Tibial nerve (tissue), 4 donors: ENCODE results near the gene GAL3ST2. TPM values are rescaled to one million over a fixed set of nuclear protein-coding genes. Genes with fewer than 3 reads are reported as not detected.

Experiments used
- DNase-seq, 2 donors: peaks; one replicate each; pipeline ENCODE4 v3.0.0-alpha.2; 2019; ENCODE audit warnings: low spot score in 2 of 2
- H3K27ac ChIP-seq, 4 donors: fragments of 200-600 bp; sonication (generic) in 3 of 4; one replicate each; pipeline ENCODE4 v1.5.1; 2017 to 2019; ENCODE audit warnings: mild to moderate bottlenecking in 1 of 4
- H3K27me3 ChIP-seq, 2 donors: fragments of 200-600 bp; sonication (generic) in 1 of 2; one replicate each; pipeline versions ENCODE4 v1.5.1 to v1.6.0; 2017 to 2019
- H3K36me3 ChIP-seq, 3 donors: fragments of 200-600 bp; sonication (generic); one replicate each; pipeline ENCODE4 v1.5.1; 2018 to 2019
- H3K4me1 ChIP-seq, 4 donors: fragments of 200-600 bp; sonication (generic) in 3 of 4; one replicate each; pipeline ENCODE4 v1.5.1; 2017 to 2019
- H3K4me3 ChIP-seq, 4 donors: fragments of 200-600 bp; sonication (generic) in 3 of 4; one replicate each; pipeline ENCODE4 v1.5.1; 2017 to 2019; ENCODE audit warnings: mild to moderate bottlenecking in 1 of 4, moderate library complexity in 1 of 4
- H3K9me3 ChIP-seq, 4 donors: fragments of 200-600 bp; sonication (generic) in 3 of 4; one replicate each; pipeline ENCODE4 v1.5.1; 2017 to 2019
- CTCF ChIP-seq, 5 experiments: fragments of 200-600 bp in 3 of 5; fragments of 450-650 bp in 2 of 5; sonication (generic) in 3 of 5; IDR thresholded peaks; one replicate each; pipeline ENCODE4 v1.5.1; 2016 to 2019; ENCODE audit warnings: antibody characterized with exemption in 5 of 5, mild to moderate bottlenecking in 3 of 5, moderate library complexity in 2 of 5
- EP300 ChIP-seq, 2 donors: sonication (generic); formaldehyde crosslinking; IDR thresholded peaks; one replicate each; pipeline ENCODE4 v1.6.1; 2017; ENCODE audit warnings: antibody characterized with exemption in 2 of 2, mild to moderate bottlenecking in 1 of 2
- POLR2A ChIP-seq, 2 donors: fragments of 450-650 bp; IDR thresholded peaks; one replicate each; pipeline ENCODE4 v1.6.1; 2017; ENCODE audit warnings: antibody characterized with exemption in 2 of 2, mild to moderate bottlenecking in 2 of 2, moderate library complexity in 2 of 2
- WGBS, 2 donors: methylation state at CpG; one replicate each; pipeline ENCODE4 v1.1.5; 2018; 5-methylcytosine and 5-hydroxymethylcytosine counted together
- total RNA-seq, 4 donors: library from RNA; depleted of rRNA; stranded (reverse); fragments of >200 nt; gene quantifications; one replicate each; pipeline ENCODE4 v1.1.0, GENCODE V29; 2016

The GAL3ST2 gene
- total RNA-seq, 4 donors from 2014 or later: 0.21 to 3.9 (median 0.30) TPM; not detected in 1

DNA sequence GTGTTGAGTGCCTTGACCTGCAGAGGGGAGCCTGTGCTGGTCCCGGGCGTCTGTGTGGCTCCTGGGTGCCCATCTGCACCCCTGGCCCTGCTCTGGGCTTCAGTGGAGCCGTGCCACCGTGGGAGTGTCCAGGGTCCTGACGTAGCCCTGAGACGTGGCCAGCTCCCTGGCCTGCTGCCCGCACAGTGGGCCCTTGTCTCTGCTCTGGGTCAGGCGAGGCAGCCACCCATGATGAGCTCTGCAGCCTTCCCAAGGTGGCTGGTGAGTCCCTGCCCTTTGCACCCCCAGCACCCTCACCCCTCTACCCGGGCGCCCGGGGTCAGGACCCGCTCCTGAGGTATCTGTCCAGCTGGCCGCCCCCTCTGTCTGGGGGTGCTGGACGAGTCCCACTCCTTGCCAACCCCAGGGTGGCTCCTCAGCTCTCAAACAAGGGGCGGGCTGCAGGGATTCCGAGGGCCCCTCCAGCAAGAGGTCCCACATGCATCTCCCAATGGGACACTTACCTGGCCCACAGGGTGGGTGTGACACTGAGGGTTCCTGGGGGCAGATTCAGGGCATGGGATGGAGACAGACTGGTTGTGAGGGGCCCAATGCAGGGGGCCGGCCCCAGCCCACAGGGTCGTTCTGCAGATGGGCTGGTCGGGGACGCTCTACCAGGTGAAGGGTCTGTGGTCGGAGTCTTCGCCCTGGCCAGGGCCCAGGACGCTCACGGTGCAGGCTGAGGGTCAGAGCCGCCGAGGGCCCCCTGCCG is 34.8 kb downstream of the GAL3ST2 start:
- no peak for DNase-seq

DNA sequence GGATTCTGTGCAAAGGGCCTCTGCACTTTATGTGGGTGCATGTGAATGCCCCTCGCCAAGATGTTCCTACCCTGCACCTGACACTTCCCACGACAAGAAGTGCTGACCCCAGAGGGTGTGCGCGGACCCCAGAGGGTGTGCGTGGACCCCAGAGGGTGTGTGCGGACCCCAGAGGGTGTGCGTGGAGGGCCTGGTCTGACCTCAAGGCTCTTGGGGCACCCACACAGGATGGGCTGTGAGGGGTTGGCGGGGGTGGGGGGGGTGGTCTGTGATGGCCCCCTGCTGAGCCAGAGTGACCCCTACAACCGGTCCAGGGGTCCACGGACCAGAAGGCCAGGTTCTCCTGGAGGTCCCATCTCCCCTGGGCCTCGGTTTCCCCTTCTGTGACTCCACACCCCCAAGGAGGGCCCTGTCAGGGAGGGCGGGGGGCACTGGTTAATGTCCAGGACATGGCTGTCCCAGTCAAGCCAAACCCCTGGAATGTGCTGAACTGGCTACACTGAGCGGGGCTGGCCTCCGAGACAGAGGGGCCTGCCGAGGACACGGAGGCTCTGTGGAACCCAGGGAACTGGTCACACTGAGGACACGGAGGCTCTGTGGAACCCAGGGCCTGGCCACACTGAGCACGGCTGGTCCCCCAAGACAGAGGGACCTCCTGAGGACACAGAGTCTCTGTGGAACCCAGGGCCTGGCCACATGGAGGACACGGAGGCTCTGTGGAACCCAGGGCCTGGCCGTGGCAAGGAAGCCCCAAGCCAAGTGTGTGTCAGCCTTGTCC is 35.5 kb downstream of the GAL3ST2 start:
- peaks cover 0 to 14% (median 0%) of the 10 kb centered on the region in 4 donors for H3K4me1 ChIP-seq
- H3K4me3 ChIP-seq: no peak overlapping the region
- peaks cover 0 to 13% of the 10 kb centered on the region in 2 donors for H3K27me3 ChIP-seq
- no peaks in the 10 kb centered on the region for H3K9me3 ChIP-seq
- H3K27ac ChIP-seq: no peak overlapping the region
- no peak for DNase-seq
- no peaks in the 10 kb centered on the region for H3K36me3 ChIP-seq
- WGBS, 2 donors: 89 to 92% methylated on average over 9 to 15 of the region's 20 CpGs
- no peak for TF ChIP-seq EP300 (IDR thresholded peaks at IDR 0.05)
- no peak for TF ChIP-seq CTCF (IDR thresholded peaks at IDR 0.05)
- no peak for TF ChIP-seq POLR2A (IDR thresholded peaks at IDR 0.05)

More for the DNA sequence above, 34.8 kb downstream of the GAL3ST2 start:
- no peaks in the 10 kb centered on the region for H3K36me3 ChIP-seq
- H3K9me3 ChIP-seq: no peaks in the 10 kb centered on the region
- no peak overlapping the region for H3K4me3 ChIP-seq
- WGBS, 2 donors: 83 to 84% methylated on average over 8 to 13 of the region's 27 CpGs
- peaks cover 0 to 6% of the 10 kb centered on the region in 2 donors for H3K27me3 ChIP-seq
- H3K4me1 ChIP-seq: peaks cover 0 to 14% (median 0%) of the 10 kb centered on the region in 4 donors
- TF ChIP-seq CTCF (IDR thresholded peaks at IDR 0.05) (no peak), POLR2A (IDR thresholded peaks at IDR 0.05) (no peak), EP300 (IDR thresholded peaks at IDR 0.05) (no peak)
- H3K27ac ChIP-seq: peak overlapping the region in 1 of 4 donors; percentile 1

GRCh38 chr2:241812730-241813643 is 36.4 kb downstream of the GAL3ST2 start:
- Histone ChIP-seq H3K27me3 (peaks cover 0 to 20% of the 10 kb centered on the region in 2 donors), H3K4me1 (peaks cover 0 to 13% (median 0%) of the 10 kb centered on the region in 4 donors), H3K36me3 (no peaks in the 10 kb centered on the region), H3K27ac (no peak overlapping the region), H3K9me3 (no peaks in the 10 kb centered on the region), H3K4me3 (no peak overlapping the region)
- DNase-seq: peak in 1 of 2 donors; percentile 11
- TF ChIP-seq CTCF (IDR thresholded peaks at IDR 0.05) (no peak), POLR2A (IDR thresholded peaks at IDR 0.05) (no peak), EP300 (IDR thresholded peaks at IDR 0.05) (no peak)
- WGBS, 2 donors: 83% methylated on average over 26 to 38 of the region's 40 CpGs

DNA sequence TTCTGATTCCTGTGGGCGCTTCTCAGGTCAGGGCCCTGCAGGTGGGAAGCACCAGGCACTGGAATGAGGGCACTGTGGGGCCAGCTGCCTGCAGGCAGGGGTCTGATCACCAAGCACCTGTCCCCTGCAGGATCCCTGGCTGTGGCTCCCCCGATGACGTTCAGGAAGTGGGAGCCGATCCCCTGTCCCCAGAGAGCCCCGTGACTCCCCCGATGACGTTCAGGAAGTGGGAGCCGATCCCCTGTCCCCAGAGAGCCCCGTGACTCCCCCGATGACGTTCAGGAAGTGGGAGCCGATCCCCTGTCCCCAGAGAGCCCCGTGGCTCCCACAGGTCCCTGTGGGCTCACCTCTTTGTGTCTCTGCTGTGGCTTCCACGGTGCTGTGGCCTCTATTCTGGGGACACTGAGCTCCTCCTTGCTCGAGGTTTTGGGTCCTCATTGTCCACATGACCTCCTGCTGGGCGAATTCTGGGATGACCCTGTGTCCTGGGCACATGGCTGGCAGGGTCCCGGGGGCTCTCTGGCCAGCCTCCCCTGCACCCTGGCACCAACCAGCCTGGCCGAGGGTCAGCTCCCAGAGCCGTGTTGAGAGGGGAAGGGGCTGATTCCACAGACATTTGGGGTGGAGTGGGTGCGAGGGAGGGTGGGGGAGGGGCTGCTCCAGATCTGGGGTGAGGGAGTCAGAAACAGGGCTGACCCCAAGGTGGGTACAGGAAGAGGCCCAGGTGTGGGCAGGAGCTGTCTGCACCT is 37.2 kb downstream of the GAL3ST2 start:
- TF ChIP-seq POLR2A (IDR thresholded peaks at IDR 0.05) (no peak), CTCF (IDR thresholded peaks at IDR 0.05) (no peak), EP300 (IDR thresholded peaks at IDR 0.05) (no peak)
- H3K27me3 ChIP-seq: peaks cover 0 to 28% of the 10 kb centered on the region in 2 donors
- peaks cover 0 to 9% (median 0%) of the 10 kb centered on the region in 4 donors for H3K4me1 ChIP-seq
- H3K4me3 ChIP-seq: no peak overlapping the region
- H3K27ac ChIP-seq: no peak overlapping the region
- DNase-seq: peak in 1 of 2 donors; percentile 6
- no peaks in the 10 kb centered on the region for H3K36me3 ChIP-seq
- WGBS, 2 donors: 51 to 78% methylated on average over 9 to 14 of the region's 20 CpGs
- H3K9me3 ChIP-seq: no peaks in the 10 kb centered on the region
